HepG2 (cell line): ENCODE data around the gene CA9. TPM values are rescaled to one million over a fixed set of nuclear protein-coding genes. Genes with fewer than 3 reads are reported as not detected.

Experiments used
- HOXA5 ChIP-seq: sonication (generic); formaldehyde crosslinking; IDR thresholded peaks from 2 replicates; pipeline ENCODE4 v1.4.0; 2020; ENCODE audit warnings: missing genetic modification reagents
- KMT2B ChIP-seq: IDR thresholded peaks from 2 replicates; pipeline ENCODE4 v1.6.1; 2016; ENCODE audit warnings: missing genetic modification reagents, missing compliant biosample characterization
- MAZ ChIP-seq, 2 experiments: sonication (generic) in 1 of 2; formaldehyde crosslinking in 1 of 2; IDR thresholded peaks; 2 replicates each; pipeline versions ENCODE4 v1.5.0 to v1.6.1; 2012 to 2020; ENCODE audit warnings: low read depth in 2 of 2, mild to moderate bottlenecking in 2 of 2, borderline replicate concordance in 1 of 2, improper control_type of control experiment in 1 of 2, low read length in 1 of 2, missing genetic modification reagents in 1 of 2, moderate library complexity in 1 of 2
- SMAD1 ChIP-seq: sonication (generic); formaldehyde crosslinking; IDR thresholded peaks from 2 replicates; pipeline ENCODE4 v1.4.0; 2020; ENCODE audit warnings: missing genetic modification reagents, low read depth, mild to moderate bottlenecking, borderline replicate concordance
- STAT6 ChIP-seq: sonication (generic); formaldehyde crosslinking; IDR thresholded peaks from 2 replicates; pipeline ENCODE4 v1.4.0; 2020; ENCODE audit warnings: missing genetic modification reagents, mild to moderate bottlenecking, borderline replicate concordance
- ZBTB3 ChIP-seq: sonication (generic); formaldehyde crosslinking; IDR thresholded peaks from 2 replicates; pipeline ENCODE4 v1.4.0; 2020; ENCODE audit warnings: low read depth, mild to moderate bottlenecking, moderate library complexity, missing genetic modification reagents, borderline replicate concordance
- ZNF225 ChIP-seq: sonication (generic); formaldehyde crosslinking; IDR thresholded peaks from 2 replicates; pipeline ENCODE4 v1.4.0; 2020; ENCODE audit warnings: mild to moderate bottlenecking, missing genetic modification reagents
- ZNF263 ChIP-seq: sonication (generic); formaldehyde crosslinking; IDR thresholded peaks from 2 replicates; pipeline ENCODE4 v1.4.0; 2020; ENCODE audit warnings: missing genetic modification reagents
- ZNF550 ChIP-seq: sonication (generic); formaldehyde crosslinking; IDR thresholded peaks from 2 replicates; pipeline ENCODE4 v1.4.0; 2020; ENCODE audit warnings: mild to moderate bottlenecking, missing genetic modification reagents, borderline replicate concordance
- polyA plus RNA-seq, 8 experiments: library from polyadenylated mRNA; depleted of rRNA in 3 of 8; stranded (reverse) in 7 of 8; unstranded in 1 of 8; fragments of >200 nt; fragmentation: Illumina TruSeq in 4 of 8; extraction: Trizol in 4 of 8; gene quantifications; 2 replicates each; pipeline versions ENCODE4 v1.2.1 to v1.2.3, GENCODE V29; 2011 to 2016; ENCODE audit warnings: low read depth in 4 of 8, missing spikeins in 1 of 8, mixed read lengths in 1 of 8; ENCODE audit not compliant: insufficient read depth in 1 of 8
- total RNA-seq, 5 experiments: library from RNA; depleted of rRNA; stranded (reverse); fragments of >200 nt; fragmentation: Illumina TruSeq; extraction: Trizol; gene quantifications; 2 replicates each; pipeline ENCODE4 v1.2.3, GENCODE V29; 2016; ENCODE audit warnings: low read depth in 1 of 5
- TF ChIP-seq, protein P1 (sequence below): sonication (generic); formaldehyde crosslinking; IDR thresholded peaks from 2 replicates; pipeline ENCODE4 v1.5.1; 2020; ENCODE audit warnings: mild to moderate bottlenecking, missing genetic modification reagents, moderate library complexity
- TF ChIP-seq, protein P2 (sequence below): sonication (generic); formaldehyde crosslinking; IDR thresholded peaks from 2 replicates; pipeline ENCODE4 v1.5.1; 2020; ENCODE audit warnings: mild to moderate bottlenecking, missing genetic modification reagents, borderline replicate concordance
- TF ChIP-seq, protein P3 (sequence below): sonication (generic); formaldehyde crosslinking; conservative IDR thresholded peaks from 2 replicates; pipeline ENCODE4 v1.4.0; 2020; ENCODE audit warnings: missing genetic modification reagents

CA9 gene
- total and polyA plus RNA-seq, 2 of the 13 experiments (the other 11 are each of a cell fraction or from before 2014, with no cell fraction given), result 0.13 to 152 TPM

- TF ChIP-seq, protein P1, sequence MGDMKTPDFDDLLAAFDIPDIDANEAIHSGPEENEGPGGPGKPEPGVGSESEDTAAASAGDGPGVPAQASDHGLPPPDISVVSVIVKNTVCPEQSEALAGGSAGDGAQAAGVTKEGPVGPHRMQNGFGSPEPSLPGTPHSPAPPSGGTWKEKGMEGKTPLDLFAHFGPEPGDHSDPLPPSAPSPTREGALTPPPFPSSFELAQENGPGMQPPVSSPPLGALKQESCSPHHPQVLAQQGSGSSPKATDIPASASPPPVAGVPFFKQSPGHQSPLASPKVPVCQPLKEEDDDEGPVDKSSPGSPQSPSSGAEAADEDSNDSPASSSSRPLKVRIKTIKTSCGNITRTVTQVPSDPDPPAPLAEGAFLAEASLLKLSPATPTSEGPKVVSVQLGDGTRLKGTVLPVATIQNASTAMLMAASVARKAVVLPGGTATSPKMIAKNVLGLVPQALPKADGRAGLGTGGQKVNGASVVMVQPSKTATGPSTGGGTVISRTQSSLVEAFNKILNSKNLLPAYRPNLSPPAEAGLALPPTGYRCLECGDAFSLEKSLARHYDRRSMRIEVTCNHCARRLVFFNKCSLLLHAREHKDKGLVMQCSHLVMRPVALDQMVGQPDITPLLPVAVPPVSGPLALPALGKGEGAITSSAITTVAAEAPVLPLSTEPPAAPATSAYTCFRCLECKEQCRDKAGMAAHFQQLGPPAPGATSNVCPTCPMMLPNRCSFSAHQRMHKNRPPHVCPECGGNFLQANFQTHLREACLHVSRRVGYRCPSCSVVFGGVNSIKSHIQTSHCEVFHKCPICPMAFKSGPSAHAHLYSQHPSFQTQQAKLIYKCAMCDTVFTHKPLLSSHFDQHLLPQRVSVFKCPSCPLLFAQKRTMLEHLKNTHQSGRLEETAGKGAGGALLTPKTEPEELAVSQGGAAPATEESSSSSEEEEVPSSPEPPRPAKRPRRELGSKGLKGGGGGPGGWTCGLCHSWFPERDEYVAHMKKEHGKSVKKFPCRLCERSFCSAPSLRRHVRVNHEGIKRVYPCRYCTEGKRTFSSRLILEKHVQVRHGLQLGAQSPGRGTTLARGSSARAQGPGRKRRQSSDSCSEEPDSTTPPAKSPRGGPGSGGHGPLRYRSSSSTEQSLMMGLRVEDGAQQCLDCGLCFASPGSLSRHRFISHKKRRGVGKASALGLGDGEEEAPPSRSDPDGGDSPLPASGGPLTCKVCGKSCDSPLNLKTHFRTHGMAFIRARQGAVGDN (CRISPR knock-in tag), result peak; percentile 86
- peak; percentile 83; the same call in 1 of the 2 replicates for TF ChIP-seq SMAD1 (CRISPR knock-in tag)
- peak; percentile 15; the same call in 1 of the 2 replicates for TF ChIP-seq ZNF225 (CRISPR knock-in tag)
- TF ChIP-seq, protein P2, sequence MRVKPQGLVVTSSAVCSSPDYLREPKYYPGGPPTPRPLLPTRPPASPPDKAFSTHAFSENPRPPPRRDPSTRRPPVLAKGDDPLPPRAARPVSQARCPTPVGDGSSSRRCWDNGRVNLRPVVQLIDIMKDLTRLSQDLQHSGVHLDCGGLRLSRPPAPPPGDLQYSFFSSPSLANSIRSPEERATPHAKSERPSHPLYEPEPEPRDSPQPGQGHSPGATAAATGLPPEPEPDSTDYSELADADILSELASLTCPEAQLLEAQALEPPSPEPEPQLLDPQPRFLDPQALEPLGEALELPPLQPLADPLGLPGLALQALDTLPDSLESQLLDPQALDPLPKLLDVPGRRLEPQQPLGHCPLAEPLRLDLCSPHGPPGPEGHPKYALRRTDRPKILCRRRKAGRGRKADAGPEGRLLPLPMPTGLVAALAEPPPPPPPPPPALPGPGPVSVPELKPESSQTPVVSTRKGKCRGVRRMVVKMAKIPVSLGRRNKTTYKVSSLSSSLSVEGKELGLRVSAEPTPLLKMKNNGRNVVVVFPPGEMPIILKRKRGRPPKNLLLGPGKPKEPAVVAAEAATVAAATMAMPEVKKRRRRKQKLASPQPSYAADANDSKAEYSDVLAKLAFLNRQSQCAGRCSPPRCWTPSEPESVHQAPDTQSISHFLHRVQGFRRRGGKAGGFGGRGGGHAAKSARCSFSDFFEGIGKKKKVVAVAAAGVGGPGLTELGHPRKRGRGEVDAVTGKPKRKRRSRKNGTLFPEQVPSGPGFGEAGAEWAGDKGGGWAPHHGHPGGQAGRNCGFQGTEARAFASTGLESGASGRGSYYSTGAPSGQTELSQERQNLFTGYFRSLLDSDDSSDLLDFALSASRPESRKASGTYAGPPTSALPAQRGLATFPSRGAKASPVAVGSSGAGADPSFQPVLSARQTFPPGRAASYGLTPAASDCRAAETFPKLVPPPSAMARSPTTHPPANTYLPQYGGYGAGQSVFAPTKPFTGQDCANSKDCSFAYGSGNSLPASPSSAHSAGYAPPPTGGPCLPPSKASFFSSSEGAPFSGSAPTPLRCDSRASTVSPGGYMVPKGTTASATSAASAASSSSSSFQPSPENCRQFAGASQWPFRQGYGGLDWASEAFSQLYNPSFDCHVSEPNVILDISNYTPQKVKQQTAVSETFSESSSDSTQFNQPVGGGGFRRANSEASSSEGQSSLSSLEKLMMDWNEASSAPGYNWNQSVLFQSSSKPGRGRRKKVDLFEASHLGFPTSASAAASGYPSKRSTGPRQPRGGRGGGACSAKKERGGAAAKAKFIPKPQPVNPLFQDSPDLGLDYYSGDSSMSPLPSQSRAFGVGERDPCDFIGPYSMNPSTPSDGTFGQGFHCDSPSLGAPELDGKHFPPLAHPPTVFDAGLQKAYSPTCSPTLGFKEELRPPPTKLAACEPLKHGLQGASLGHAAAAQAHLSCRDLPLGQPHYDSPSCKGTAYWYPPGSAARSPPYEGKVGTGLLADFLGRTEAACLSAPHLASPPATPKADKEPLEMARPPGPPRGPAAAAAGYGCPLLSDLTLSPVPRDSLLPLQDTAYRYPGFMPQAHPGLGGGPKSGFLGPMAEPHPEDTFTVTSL, result peak; percentile 55; the same call in 1 of the 2 replicates
- TF ChIP-seq ZNF550 (CRISPR knock-in tag), result 0 out of 2 replicates have a peak, but pooled peaks have one; percentile 41
- TF ChIP-seq HOXA5 (CRISPR knock-in tag), result peak; percentile 86
- no peak for TF ChIP-seq ZBTB3 (CRISPR knock-in tag)
- no peak for TF ChIP-seq STAT6
- TF ChIP-seq ZNF263 (CRISPR knock-in tag), result peak; percentile 46; the same call in 1 of the 2 replicates
- TF ChIP-seq, protein P3, sequence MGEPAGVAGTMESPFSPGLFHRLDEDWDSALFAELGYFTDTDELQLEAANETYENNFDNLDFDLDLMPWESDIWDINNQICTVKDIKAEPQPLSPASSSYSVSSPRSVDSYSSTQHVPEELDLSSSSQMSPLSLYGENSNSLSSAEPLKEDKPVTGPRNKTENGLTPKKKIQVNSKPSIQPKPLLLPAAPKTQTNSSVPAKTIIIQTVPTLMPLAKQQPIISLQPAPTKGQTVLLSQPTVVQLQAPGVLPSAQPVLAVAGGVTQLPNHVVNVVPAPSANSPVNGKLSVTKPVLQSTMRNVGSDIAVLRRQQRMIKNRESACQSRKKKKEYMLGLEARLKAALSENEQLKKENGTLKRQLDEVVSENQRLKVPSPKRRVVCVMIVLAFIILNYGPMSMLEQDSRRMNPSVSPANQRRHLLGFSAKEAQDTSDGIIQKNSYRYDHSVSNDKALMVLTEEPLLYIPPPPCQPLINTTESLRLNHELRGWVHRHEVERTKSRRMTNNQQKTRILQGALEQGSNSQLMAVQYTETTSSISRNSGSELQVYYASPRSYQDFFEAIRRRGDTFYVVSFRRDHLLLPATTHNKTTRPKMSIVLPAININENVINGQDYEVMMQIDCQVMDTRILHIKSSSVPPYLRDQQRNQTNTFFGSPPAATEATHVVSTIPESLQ, result no peak
- peak; percentile 62; the same call in 1 of the 2 replicates for TF ChIP-seq KMT2B (CRISPR knock-in tag)
- TF ChIP-seq MAZ (IDR thresholded peaks at IDR 0.05; ENCODE audit: borderline replicate concordance, low read depth, low read length), result 0 out of 2 replicates have a peak, but pooled peaks have one; percentile 25
- TF ChIP-seq MAZ (CRISPR knock-in tag; IDR thresholded peaks at IDR 0.05; ENCODE audit: low read depth), result peak; percentile 60; the same call in 1 of the 2 replicates
Measured at GRCh38 chr9:35646533-35647265, 27.0 kb upstream of the CA9 start (continued).
